ENCODE results near the gene TMEM82.

DNA sequence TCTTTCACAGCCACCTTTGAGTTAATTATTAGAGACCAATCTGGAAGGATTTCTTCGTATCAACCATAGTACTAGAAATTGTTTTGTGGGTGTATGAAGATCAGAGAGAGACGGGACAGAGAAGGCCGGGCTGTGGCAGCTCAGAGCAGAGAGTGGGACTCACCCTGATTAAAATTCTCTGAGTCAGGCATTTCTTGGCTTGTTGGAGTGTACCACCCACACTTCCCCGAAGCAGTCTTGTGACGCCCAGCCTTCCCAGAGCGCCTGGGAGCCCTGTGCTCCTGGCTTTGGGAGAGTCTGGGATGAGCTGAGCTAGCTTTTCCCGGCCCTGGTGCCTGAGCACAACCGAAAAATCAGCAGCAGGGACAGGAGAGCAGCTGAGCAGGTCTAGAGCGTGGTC, 38.7 kb upstream of the TMEM82 start:
- TF ChIP-seq ZNF274 (IDR thresholded peaks at IDR 0.05; ENCODE audit: low read depth, low read length) (no peak), SUZ12 (IDR thresholded peaks at IDR 0.05; ENCODE audit: extremely low read depth, insufficient read depth, insufficient read length) (no peak), YY1 (IDR thresholded peaks at IDR 0.05; ENCODE audit: insufficient read depth, insufficient read length) (no peak)

Data from NT2/D1 (cell line).